GM20000 (cell line): ENCODE data around the gene MYCN.

Experiments used
- DNase-seq: peaks from one replicate; pipeline ENCODE4 v3.0.0; 2012; ENCODE audit warnings: low spot score
- TF ChIP-seq, protein P1 (sequence below): IDR thresholded peaks from 2 replicates; pipeline ENCODE4 v1.5.1; 2012; ENCODE audit warnings: mild to moderate bottlenecking, control low read depth; ENCODE audit errors: extremely low read depth, missing control alignments

The MYCN gene

DNA sequence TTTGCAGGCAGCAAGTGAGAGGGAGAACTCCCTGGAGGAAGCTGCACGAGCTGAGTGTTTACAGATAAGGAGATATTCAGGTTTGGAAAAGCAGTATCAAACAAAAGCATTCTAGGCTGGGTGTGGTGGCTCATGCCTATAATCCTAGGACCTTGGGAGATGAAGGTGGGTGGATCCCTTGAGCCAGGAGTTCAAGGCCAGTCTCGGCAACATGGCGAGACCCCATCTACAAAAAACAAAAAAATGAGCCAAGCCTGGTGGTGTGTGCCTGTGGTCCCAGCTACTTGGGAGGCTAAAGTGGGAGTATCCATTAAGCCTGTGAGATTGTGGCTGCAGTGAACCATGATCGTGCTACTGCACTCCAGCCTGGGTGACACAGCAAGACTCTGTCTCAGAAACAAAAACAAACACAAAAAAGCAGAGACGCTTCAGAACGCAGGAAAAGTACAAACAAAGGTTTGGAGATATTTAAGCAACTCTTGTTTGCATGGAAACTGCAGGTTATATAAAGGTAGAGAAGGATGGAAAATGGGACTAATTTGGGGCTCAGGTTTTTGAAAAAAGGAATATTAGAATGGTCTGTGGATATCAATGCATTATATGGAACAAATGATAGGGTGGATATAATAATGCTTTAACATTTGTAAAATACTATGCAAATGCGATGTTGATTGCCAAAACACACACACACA, 31.6 kb downstream of the MYCN start:
- no peak for DNase-seq
- TF ChIP-seq, protein P1, sequence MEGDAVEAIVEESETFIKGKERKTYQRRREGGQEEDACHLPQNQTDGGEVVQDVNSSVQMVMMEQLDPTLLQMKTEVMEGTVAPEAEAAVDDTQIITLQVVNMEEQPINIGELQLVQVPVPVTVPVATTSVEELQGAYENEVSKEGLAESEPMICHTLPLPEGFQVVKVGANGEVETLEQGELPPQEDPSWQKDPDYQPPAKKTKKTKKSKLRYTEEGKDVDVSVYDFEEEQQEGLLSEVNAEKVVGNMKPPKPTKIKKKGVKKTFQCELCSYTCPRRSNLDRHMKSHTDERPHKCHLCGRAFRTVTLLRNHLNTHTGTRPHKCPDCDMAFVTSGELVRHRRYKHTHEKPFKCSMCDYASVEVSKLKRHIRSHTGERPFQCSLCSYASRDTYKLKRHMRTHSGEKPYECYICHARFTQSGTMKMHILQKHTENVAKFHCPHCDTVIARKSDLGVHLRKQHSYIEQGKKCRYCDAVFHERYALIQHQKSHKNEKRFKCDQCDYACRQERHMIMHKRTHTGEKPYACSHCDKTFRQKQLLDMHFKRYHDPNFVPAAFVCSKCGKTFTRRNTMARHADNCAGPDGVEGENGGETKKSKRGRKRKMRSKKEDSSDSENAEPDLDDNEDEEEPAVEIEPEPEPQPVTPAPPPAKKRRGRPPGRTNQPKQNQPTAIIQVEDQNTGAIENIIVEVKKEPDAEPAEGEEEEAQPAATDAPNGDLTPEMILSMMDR = no peak

DNA sequence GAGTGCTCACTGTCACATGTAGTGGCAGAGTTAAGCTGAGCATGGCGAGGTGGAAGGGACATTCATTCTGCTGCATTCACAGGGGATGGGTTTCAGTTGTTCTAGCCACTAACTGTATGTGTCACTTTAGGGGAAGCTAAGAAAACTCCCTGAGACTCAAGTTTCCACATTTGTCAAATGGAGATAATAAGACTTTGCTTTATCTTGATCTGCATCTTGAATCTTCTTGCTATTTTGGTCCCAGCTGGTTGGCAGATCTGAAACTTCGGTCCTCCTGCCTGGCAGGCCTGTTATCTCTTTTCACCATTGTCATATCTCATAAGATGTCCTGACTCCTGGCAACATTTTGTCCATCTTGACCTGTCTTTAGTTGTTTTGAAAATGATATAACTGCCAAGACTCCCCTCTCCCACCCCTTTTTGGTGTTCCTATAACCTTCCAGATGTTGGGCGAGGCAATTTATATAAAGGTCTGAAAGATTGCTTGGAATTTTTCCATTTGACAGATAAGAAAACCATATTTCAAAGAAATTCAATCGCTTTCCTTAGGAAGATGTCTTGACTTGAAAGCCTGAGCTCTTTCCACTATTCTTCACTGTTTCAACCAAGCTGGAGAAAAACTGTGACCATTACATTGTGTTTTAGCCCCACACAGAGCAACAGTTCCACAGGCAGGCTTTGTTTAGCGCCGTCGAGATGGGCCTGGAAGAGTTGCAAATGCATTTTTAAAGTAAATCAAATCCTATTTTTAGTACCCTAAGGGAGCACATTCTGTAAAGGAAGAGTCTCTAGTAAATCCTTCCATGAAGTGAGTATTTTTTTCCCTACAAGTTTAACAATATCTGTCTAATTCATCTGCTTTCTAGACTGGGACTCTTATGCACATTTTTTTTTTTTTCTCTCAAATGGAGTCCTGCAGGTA, 33.4 kb downstream of the MYCN start:
- DNase-seq = no peak
- TF ChIP-seq, protein P1 = no peak

DNA sequence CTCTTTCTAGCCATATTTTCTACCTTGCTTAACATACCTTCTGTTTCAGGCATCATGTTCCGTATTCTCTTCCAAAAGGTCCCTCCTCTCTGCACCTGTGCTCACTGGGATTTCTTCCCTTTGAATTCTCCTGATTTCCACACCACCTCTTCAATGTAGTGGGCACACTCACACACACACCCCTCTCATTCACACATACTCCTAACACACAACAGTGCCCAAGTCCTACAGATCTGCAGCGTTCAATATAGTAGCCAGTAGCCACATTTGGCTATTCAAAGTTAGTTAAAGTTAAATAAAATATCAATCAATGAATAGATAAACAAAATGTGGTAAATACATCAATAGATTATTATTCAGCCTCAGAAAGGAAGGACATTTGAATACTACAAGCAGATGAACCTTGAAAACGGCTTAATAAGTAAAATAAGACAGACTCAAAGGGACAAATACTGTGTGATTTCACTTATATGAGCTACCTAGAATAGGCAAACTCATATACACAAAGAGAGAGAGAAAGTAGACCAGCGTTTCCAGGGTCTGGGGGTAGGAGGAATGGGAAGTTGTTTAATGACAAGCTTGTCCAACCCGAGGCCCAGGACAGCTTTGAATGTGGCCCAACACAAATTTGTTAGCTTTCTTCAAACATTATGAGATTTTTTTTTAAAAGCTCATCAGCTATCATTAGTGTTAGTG, 34.4 kb downstream of the MYCN start:
- TF ChIP-seq, protein P1 = no peak
- DNase-seq = no peak

DNA sequence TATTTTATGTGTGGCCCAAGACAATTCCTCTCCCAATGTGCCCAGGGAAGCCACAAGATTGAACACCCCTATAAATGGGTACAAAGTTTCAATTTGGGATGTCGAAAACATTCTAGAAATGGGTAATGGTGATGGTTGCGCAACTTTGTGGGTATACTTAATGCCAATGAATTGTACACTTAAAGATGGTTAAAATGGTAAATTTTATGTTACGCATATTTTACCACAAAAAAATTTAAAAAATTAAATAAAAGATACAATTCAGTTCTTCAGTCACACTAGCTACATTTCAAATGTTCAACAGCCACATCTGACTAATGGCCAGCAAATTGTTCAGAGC, 34.9 kb downstream of the MYCN start:
- TF ChIP-seq, protein P1 = no peak
- no peak for DNase-seq

DNA sequence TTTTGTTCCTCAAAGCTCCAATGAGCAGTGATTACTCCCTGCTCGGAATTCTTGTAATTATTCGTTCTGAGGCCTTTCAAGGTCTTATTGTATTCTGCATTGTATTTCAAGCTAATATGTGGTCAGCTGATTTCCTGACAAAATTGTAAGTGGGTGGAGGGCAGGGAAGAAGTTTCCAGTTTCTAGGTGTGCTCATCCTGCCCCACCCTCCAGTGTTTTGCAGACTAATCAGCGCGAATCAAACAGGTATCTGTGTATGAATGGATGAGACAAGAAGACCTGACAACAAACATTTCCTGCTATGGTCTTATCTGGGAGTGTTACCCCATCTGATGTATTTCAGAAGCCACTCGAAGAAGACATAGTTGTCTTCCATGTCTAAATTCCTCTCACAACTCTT, 35.3 kb downstream of the MYCN start:
- DNase-seq = no peak

DNA sequence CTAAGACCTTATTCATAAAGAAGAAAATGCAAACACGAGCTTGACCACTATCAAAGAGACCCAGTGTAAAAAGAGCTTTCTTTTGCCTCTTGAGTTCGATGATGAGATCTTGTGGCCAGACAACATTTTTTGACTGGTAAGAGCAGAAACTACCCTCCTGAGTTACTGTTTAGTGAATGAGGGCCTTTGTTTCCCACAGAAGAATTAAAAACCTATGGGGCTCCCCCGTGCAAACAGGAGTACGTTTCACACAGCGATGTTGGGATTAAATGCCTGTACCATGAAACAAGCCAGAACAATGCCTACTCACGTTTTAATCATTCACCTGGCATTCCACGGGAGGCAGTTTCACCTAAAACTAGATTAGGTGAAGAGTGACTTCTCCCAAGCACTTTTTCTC, 36.0 kb downstream of the MYCN start:
- TF ChIP-seq, protein P1 = no peak
- no peak for DNase-seq

More for the DNA sequence above, 35.3 kb downstream of the MYCN start:
- TF ChIP-seq, protein P1 = no peak

DNA sequence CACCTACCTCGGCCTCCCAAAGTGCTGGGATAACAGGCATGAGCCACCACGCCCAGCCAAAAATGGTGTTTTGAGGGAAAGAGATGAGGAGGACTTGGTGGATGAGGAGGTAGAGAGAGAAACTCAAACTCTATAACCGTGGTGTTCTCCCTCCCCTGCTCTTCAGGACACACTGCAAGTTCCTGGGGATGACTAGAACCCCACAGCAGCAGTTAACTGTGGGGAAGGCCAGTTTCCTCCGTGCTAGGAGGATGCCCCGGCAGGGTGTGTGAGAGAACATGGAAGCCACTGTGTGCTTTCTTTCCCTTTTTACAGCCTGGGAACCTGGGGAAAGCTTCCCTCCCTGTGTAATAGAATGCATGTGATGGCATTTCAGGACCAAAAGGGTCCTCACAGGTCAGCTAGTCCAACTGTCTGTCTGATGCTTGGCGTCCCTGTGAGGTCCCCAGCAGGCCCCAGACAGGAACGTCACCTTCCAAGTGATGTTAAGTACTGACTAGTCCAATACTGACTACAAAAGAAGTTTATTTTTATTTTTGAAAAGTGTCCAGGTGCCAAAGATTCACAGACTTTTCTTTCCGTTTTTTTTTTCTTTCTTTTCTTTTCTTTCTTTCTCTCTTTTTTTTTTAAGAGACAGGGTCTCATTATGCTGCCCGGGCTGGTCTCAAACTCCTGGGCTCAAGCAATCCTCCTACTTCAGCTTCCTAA, 38.9 kb downstream of the MYCN start:
- TF ChIP-seq, protein P1 = no peak
- DNase-seq = no peak
